Kidney epithelial cell (primary cell): Measurements from ENCODE around the gene EDNRA. TPM values are rescaled to one million over a fixed set of nuclear protein-coding genes. Genes with fewer than 3 reads are reported as not detected.

Experiments
- DNase-seq: peaks from one replicate; pipeline ENCODE4 v3.0.0-alpha.2; 2010; ENCODE audit warnings: low read depth
- H3K27me3 ChIP-seq: 2 replicates; pipeline ENCODE4 v1.6.0; 2011; ENCODE audit warnings: low read length; ENCODE audit not compliant: control insufficient read depth, insufficient read depth
- H3K36me3 ChIP-seq: 2 replicates; pipeline ENCODE4 v1.5.1; 2011; ENCODE audit warnings: low read length; ENCODE audit not compliant: control insufficient read depth, insufficient read depth
- H3K4me3 ChIP-seq: 2 replicates; pipeline ENCODE4 v1.5.1; 2011; ENCODE audit warnings: low read depth, mild to moderate bottlenecking, control low read depth, low read length
- total RNA-seq: library from RNA; depleted of rRNA; stranded (reverse); fragments of >200 nt; gene quantifications from 2 replicates; pipeline ENCODE4 v1.2.3, GENCODE V29; 2015
- TF ChIP-seq, protein P1 (sequence below): IDR thresholded peaks from 2 replicates; pipeline ENCODE4 v1.5.1; 2011; ENCODE audit warnings: mild to moderate bottlenecking, moderate library complexity, low read length, control low read depth, inconsistent platforms; ENCODE audit not compliant: insufficient read depth, poor library complexity, severe bottlenecking

The EDNRA gene
- total RNA-seq, 1 donor from 2014 or later = 11.7 TPM

- TF ChIP-seq, protein P1, sequence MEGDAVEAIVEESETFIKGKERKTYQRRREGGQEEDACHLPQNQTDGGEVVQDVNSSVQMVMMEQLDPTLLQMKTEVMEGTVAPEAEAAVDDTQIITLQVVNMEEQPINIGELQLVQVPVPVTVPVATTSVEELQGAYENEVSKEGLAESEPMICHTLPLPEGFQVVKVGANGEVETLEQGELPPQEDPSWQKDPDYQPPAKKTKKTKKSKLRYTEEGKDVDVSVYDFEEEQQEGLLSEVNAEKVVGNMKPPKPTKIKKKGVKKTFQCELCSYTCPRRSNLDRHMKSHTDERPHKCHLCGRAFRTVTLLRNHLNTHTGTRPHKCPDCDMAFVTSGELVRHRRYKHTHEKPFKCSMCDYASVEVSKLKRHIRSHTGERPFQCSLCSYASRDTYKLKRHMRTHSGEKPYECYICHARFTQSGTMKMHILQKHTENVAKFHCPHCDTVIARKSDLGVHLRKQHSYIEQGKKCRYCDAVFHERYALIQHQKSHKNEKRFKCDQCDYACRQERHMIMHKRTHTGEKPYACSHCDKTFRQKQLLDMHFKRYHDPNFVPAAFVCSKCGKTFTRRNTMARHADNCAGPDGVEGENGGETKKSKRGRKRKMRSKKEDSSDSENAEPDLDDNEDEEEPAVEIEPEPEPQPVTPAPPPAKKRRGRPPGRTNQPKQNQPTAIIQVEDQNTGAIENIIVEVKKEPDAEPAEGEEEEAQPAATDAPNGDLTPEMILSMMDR = no peak
- no peak for DNase-seq
- H3K4me3 ChIP-seq = no peak overlapping the region
- H3K36me3 ChIP-seq = no peaks in the 10 kb centered on the region
- no peaks in the 10 kb centered on the region for H3K27me3 ChIP-seq
Observed at GRCh38 chr4:147491086-147491485, 10.2 kb downstream of the EDNRA start.

GRCh38 chr4:147492306-147492705 lies 11.4 kb downstream of the EDNRA start:
- no peaks in the 10 kb centered on the region for H3K36me3 ChIP-seq
- H3K27me3 ChIP-seq = no peaks in the 10 kb centered on the region
- H3K4me3 ChIP-seq = no peak overlapping the region
- TF ChIP-seq, protein P1 = no peak
- no peak for DNase-seq

- TF ChIP-seq, protein P1 = no peak
- no peak overlapping the region for H3K4me3 ChIP-seq
- no peaks in the 10 kb centered on the region for H3K36me3 ChIP-seq
- no peaks in the 10 kb centered on the region for H3K27me3 ChIP-seq
- DNase-seq = no peak
Observed at GRCh38 chr4:147492761-147493160, 11.9 kb downstream of the EDNRA start.

GRCh38 chr4:147493307-147493706 lies 12.4 kb downstream of the EDNRA start:
- Histone ChIP-seq H3K27me3 (no peaks in the 10 kb centered on the region), H3K4me3 (no peak overlapping the region), H3K36me3 (no peaks in the 10 kb centered on the region)
- DNase-seq = no peak
- TF ChIP-seq, protein P1 = no peak

GRCh38 chr4:147494301-147494700 lies 13.4 kb downstream of the EDNRA start:
- H3K4me3 ChIP-seq = no peak overlapping the region
- H3K27me3 ChIP-seq = no peaks in the 10 kb centered on the region
- H3K36me3 ChIP-seq = no peaks in the 10 kb centered on the region
- TF ChIP-seq, protein P1 = no peak
- DNase-seq = no peak

GRCh38 chr4:147496500-147496899 lies 15.6 kb downstream of the EDNRA start:
- no peak for DNase-seq

More at GRCh38 chr4:147496500-147496899, 15.6 kb downstream of the EDNRA start:
- H3K4me3 ChIP-seq = no peak overlapping the region
- no peaks in the 10 kb centered on the region for H3K36me3 ChIP-seq
- TF ChIP-seq, protein P1 = no peak
- no peaks in the 10 kb centered on the region for H3K27me3 ChIP-seq
